Esophagus muscularis mucosa (tissue), 4 donors: ENCODE results near the gene APOF. TPM values are rescaled to one million over a fixed set of nuclear protein-coding genes. Genes with fewer than 3 reads are reported as not detected.
"Not testable (repeated sequence)": the region's sequence is repeated elsewhere in the genome, so short reads cannot be mapped to it uniquely, and the experiment has no call there.

ENCODE experiments used
- DNase-seq: peaks from one replicate; pipeline ENCODE4 v3.0.0-alpha.2; 2017; ENCODE audit errors: extremely low spot score
- H3K27ac ChIP-seq, 4 donors: fragments of 200-600 bp; sonication (generic); replicated peaks in 1 of 4; 1 replicate in 3 of 4; 2 replicates in 1 of 4; pipeline ENCODE4 v1.5.1; 2016 to 2019; ENCODE audit warnings: mild to moderate bottlenecking in 1 of 4
- H3K27me3 ChIP-seq, 4 donors: fragments of 200-600 bp; sonication (generic); one replicate each; pipeline versions ENCODE4 v1.5.1 to v1.6.0; 2016 to 2019
- H3K36me3 ChIP-seq, 4 donors: fragments of 200-600 bp; sonication (generic); one replicate each; pipeline ENCODE4 v1.5.1; 2016 to 2019
- H3K4me1 ChIP-seq, 4 donors: fragments of 200-600 bp; sonication (generic); one replicate each; pipeline ENCODE4 v1.5.1; 2016 to 2019
- H3K4me3 ChIP-seq, 4 donors: fragments of 200-600 bp; sonication (generic); 1 replicate in 2 of 4; 2 replicates in 2 of 4; pipeline ENCODE4 v1.5.1; 2016 to 2019; ENCODE audit warnings: mild to moderate bottlenecking in 4 of 4, moderate library complexity in 1 of 4
- H3K9me3 ChIP-seq, 4 donors: fragments of 200-600 bp; sonication (generic); 1 replicate in 3 of 4; 2 replicates in 1 of 4; pipeline ENCODE4 v1.5.1; 2016 to 2019
- EP300 ChIP-seq: sonication (generic); formaldehyde crosslinking; IDR thresholded peaks from one replicate; pipeline ENCODE4 v1.6.1; 2017; ENCODE audit warnings: antibody characterized with exemption
- POLR2A ChIP-seq: fragments of 450-650 bp; IDR thresholded peaks from one replicate; pipeline ENCODE4 v1.6.1; 2017; ENCODE audit warnings: antibody characterized with exemption, moderate library complexity, mild to moderate bottlenecking, low read depth
- POLR2AphosphoS5 ChIP-seq, 2 donors: sonication (generic); formaldehyde crosslinking; IDR thresholded peaks; one replicate each; pipeline ENCODE4 v1.6.1; 2017; ENCODE audit warnings: antibody characterized with exemption in 2 of 2
- WGBS: methylation state at CpG from one replicate; pipeline ENCODE4 v1.1.5; 2018; 5-methylcytosine and 5-hydroxymethylcytosine counted together
- intact Hi-C: fragments of 100-400 bp; cut with DNase I; formaldehyde crosslinking; loops from one replicate; pipeline ENCODE4 v1.15.1; 2023
- total RNA-seq, 4 donors: library from RNA; depleted of rRNA; stranded (reverse); fragments of >200 nt; gene quantifications; one replicate each; pipeline versions ENCODE4 v1.1.0 to v1.2.1, GENCODE V29; 2016
- TF ChIP-seq, protein P1 (sequence below), 3 experiments: fragments of 200-600 bp in 2 of 3; fragments of 450-650 bp in 1 of 3; sonication (generic) in 2 of 3; IDR thresholded peaks; one replicate each; pipeline ENCODE4 v1.5.1; 2017 to 2019; ENCODE audit warnings: antibody characterized with exemption in 3 of 3, mild to moderate bottlenecking in 2 of 3, moderate library complexity in 1 of 3

APOF gene, protein sequence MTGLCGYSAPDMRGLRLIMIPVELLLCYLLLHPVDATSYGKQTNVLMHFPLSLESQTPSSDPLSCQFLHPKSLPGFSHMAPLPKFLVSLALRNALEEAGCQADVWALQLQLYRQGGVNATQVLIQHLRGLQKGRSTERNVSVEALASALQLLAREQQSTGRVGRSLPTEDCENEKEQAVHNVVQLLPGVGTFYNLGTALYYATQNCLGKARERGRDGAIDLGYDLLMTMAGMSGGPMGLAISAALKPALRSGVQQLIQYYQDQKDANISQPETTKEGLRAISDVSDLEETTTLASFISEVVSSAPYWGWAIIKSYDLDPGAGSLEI
- not detected for total RNA-seq

DNA sequence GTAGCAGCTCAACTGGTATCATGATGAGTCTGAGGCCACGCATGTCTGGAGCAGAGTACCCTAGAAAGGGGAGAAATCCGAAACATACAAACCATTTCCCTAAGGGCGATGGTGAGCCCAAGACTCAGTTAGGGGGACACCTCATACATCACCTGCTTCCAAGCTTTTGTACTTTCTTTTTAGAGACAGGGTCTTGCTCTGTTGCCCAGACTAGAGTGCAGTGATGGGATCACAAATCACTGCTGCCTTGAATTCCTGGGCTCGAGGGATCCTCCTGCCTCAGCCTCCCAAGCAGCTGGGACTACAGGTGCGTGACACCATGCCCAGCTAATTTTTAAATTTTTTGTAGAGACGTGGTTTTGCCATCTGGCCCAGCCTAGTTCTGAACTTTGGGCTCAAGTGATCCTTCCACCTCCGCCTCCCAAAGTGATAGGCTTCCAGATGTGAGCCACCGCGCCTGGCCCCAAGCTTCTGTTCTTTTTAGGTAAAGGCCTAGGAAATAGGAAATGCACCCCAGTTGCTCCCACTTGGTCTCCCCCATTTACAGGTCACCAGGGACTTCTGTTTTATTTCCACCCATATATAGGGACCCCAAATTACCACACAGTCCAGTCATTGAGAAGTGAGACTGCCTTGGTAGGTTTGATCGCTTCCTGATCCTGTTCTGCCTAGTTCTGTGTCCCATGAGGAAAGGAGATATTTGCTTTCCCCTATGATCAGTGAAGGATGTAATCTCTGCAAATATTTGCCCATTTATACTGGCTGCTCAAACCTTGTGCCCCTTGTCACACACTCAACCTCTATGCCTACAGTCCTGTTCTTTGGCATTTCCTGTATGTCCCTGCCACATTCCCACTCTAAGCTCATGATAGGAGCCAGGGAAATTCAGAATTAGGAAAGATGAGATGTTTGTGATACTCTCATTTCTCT lies at the start of gene APOF:
TSS of gene APOF (minus strand) at position 728 of the 930 bp plus-strand sequence. CDS start at position 616, 112 bp downstream.
- Histone ChIP-seq H3K4me3 (no peak within 1 kb of the TSS), H3K27ac (no peak within 1 kb of the TSS), H3K27me3 (no peaks in the 10 kb centered on the region), H3K4me1 (peaks cover 13 to 29% (median 24%) of the 10 kb centered on the region in 4 donors), H3K36me3 (no peaks in the 10 kb centered on the region), H3K9me3 (no peaks in the 10 kb centered on the region)
- intact Hi-C loops, result loop anchor here (5.0 kb wide), 1 partner anchor 100 kb away; no protein-coding TSS in a partner anchor
- no peak for DNase-seq
- whole genome bisulfite sequencing, result 93% methylated on average over 10 of the region's 10 CpGs
- no peak for TF ChIP-seq EP300
- TF ChIP-seq POLR2A, result no peak
- TF ChIP-seq, protein P1, sequence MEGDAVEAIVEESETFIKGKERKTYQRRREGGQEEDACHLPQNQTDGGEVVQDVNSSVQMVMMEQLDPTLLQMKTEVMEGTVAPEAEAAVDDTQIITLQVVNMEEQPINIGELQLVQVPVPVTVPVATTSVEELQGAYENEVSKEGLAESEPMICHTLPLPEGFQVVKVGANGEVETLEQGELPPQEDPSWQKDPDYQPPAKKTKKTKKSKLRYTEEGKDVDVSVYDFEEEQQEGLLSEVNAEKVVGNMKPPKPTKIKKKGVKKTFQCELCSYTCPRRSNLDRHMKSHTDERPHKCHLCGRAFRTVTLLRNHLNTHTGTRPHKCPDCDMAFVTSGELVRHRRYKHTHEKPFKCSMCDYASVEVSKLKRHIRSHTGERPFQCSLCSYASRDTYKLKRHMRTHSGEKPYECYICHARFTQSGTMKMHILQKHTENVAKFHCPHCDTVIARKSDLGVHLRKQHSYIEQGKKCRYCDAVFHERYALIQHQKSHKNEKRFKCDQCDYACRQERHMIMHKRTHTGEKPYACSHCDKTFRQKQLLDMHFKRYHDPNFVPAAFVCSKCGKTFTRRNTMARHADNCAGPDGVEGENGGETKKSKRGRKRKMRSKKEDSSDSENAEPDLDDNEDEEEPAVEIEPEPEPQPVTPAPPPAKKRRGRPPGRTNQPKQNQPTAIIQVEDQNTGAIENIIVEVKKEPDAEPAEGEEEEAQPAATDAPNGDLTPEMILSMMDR (IDR thresholded peaks at IDR 0.05), result no peak
- TF ChIP-seq POLR2AphosphoS5 (IDR thresholded peaks at IDR 0.05), result no peak

DNA sequence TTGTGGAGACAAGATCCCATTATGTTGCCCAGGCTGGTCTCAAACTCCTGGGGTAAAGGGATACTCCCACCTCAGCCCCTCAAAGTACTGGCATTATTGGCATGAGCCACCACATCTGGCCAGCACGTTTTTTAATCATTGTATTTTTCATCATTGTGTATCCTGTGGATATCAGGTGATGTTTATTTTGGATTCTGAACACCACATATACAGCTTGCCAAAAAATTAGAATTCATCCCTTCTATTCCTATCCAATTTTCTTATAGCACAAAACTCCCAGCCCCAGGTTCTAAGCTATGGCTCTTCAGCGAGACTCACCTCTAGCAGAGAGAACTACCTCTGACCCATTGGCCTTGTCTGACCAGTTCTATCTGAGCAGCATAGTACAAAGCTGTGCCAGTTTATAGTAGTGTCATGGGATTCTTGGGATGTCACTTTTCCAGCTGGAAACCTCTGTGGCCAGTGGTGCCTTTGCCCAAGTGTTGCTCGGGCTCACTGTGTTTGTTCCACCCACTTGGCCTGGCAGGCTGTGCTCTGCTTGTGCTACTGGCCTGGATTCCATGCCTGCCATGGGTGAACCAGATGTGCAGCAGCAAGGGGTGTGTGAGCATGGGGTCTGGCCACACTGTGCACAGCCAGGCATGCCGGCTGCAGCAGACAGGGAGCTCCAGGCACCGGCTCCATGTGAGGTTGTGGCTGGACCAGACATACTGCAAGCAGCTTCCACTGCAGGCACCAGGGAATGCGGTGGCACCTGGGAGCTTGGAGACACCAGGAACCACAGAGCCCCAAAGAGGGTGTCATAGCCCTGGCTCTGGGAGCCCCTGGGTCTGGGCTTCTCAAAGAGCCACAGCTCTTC lies 49.4 kb upstream of the APOF start:
- Histone ChIP-seq H3K27ac (no peak overlapping the region), H3K4me1 (no peaks in the 10 kb centered on the region), H3K27me3 (no peaks in the 10 kb centered on the region), H3K9me3 (no peaks in the 10 kb centered on the region), H3K4me3 (no peak overlapping the region), H3K36me3 (no peaks in the 10 kb centered on the region)
- 57% methylated on average over 3 of the region's 6 CpGs for WGBS
- intact Hi-C loops, result no loop called here
- DNase-seq, result no peak
- TF ChIP-seq POLR2AphosphoS5 (IDR thresholded peaks at IDR 0.05) (no peak), EP300 (no peak), POLR2A (no peak)
- TF ChIP-seq, protein P1 (IDR thresholded peaks at IDR 0.05), result no peak

DNA sequence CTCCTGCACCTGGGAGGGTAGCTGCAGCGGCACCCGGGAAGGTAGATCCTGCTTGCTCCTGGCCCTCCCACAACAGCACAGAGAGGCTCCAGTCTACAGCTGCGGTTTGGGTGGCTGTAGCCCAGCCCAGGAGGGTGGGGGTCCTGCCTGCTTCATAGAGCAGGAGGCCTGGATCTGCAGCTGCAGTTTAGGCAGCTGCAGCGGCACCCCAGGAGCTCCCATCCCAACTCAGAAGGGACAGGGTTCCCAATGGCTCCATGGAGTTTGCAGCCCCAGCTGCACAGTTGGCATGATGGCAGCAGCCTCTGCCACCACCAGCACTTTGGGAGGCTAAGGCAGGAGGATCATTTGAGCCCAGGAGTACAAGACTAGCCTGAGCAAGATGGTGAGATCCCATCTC lies 48.1 kb upstream of the APOF start:
- TF ChIP-seq, protein P1 (IDR thresholded peaks at IDR 0.05), result no peak
- no peak for TF ChIP-seq POLR2AphosphoS5 (IDR thresholded peaks at IDR 0.05)
- TF ChIP-seq POLR2A, result no peak
- no peak for TF ChIP-seq EP300

DNA sequence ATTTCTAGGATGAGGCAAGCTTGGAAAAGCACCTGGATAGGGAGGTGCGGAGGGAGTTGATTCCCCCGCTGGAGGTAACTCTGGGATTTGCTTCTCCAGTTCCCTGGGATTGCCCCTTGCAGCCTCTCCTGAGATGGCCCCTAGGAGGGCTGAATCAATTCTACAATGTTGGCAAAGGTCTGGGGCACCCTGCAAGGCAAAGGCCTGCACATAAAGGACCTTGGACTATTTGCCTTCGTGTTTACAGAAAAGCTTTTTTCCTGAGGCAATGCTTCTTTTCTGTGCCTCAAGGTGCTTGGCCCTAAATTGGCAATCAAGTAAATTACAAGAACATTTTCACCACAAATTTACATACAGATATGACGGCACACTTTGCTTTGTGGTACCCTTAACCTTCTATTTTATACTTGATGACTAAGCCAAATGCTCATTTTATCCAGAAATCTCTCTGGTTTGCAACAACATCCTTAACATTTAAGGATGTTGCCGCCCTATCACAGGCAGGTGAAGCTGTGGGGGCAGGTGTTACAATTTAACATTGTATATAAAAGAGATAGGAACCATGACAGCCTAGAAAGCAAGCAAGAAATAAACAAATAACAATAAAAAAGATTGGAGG lies 46.3 kb upstream of the APOF start:
- H3K36me3 ChIP-seq, result no peaks in the 10 kb centered on the region
- no peak for TF ChIP-seq POLR2A
- TF ChIP-seq, protein P1 (IDR thresholded peaks at IDR 0.05), result no peak
- no peak for TF ChIP-seq EP300
- no peak for TF ChIP-seq POLR2AphosphoS5 (IDR thresholded peaks at IDR 0.05)
- no peaks in the 10 kb centered on the region for H3K9me3 ChIP-seq
- no peaks in the 10 kb centered on the region for H3K4me1 ChIP-seq
- DNase-seq, result no peak
- 90% methylated on average over 5 of the region's 5 CpGs for WGBS
- intact Hi-C loops, result no loop called here
- no peak overlapping the region for H3K27ac ChIP-seq
- no peak overlapping the region for H3K4me3 ChIP-seq
- H3K27me3 ChIP-seq, result no peaks in the 10 kb centered on the region

More for the DNA sequence above, 48.1 kb upstream of the APOF start:
- Histone ChIP-seq H3K9me3 (no peaks in the 10 kb centered on the region), H3K27ac (no peak overlapping the region), H3K27me3 (no peaks in the 10 kb centered on the region), H3K36me3 (no peaks in the 10 kb centered on the region), H3K4me3 (no peak overlapping the region), H3K4me1 (no peaks in the 10 kb centered on the region)
- no peak for DNase-seq
- WGBS, result 100% methylated on average over 2 of the region's 4 CpGs
- intact Hi-C loops, result no loop called here

DNA sequence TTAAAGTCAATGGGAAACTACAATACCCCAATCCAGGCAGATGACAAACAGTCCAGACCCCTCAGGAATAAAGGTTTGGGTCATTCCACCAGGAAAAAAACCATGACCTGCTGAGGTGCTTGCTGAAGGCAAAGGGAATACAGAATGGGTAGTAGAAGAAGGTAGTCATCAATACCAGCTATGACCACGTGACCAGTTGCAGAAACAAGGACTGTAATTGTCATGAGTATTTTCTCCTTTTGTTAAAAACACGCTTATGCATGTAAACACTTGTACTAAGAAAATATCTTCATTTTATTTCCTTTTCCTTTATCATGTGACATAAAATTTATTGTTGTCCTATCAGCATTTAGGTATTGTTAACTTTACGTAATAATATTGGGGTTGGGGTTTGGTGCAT lies 41.6 kb upstream of the APOF start:
- H3K27me3 ChIP-seq, DNase-seq, H3K36me3 ChIP-seq, intact Hi-C loops, H3K4me1 ChIP-seq, H3K27ac ChIP-seq, H3K4me3 ChIP-seq: not testable (repeated sequence)
- WGBS, result 90% methylated on average over 3 of the region's 3 CpGs
- peaks cover 0 to 10% (median 6%) of the 10 kb centered on the region in 4 donors for H3K9me3 ChIP-seq

DNA sequence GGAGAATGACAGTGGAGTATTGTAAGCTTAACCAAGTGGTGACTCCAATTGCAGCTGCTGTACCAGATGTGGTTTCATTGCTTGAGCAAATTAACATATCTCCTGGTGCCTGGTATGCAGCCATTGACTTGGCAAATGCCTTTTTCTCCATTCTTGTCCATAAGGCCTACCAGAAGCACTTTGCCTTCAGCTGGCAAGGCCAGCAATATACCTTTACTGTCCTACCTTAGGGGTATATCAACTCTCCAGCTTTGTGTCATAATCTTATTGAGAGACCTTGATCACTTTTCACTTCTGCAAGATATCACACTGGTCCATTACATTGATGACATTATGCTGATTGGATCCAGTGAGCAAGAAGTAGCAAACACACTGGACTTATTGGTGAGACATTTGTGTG lies 39.0 kb upstream of the APOF start:
- H3K4me1 ChIP-seq, intact Hi-C loops, H3K4me3 ChIP-seq, DNase-seq, H3K27me3 ChIP-seq, H3K36me3 ChIP-seq, H3K27ac ChIP-seq: not testable (repeated sequence)
- H3K9me3 ChIP-seq, result peaks cover 0 to 16% (median 10%) of the 10 kb centered on the region in 4 donors
